Heart left ventricle (tissue), 16 donors: ENCODE measurements around the gene S1PR3. TPM values are rescaled to one million over a fixed set of nuclear protein-coding genes. Genes with fewer than 3 reads are reported as not detected.

Experiments
- ATAC-seq, 4 donors: fragments of 200-7000 bp; cut with Tn5 transposase; one replicate each; pipeline ENCODE4 v1.9.1; 2020 to 2022; ENCODE audit warnings: moderate library complexity in 4 of 4, mild to moderate bottlenecking in 3 of 4, moderate number of reproducible peaks in 1 of 4
- DNase-seq, 5 donors: peaks; one replicate each; pipeline ENCODE4 v3.0.0-alpha.2; 2020
- H3K27ac ChIP-seq, 12 donors: fragments of 200-600 bp; sonication (generic) in 4 of 12; one replicate each; pipeline versions ENCODE4 v1.5.0 to v1.8.0; 2016 to 2022; ENCODE audit warnings: mild to moderate bottlenecking in 2 of 12
- H3K27me3 ChIP-seq, 9 donors: fragments of 200-600 bp; sonication (generic) in 2 of 9; one replicate each; pipeline versions ENCODE4 v1.5.1 to v1.8.0; 2016 to 2022; ENCODE audit warnings: mild to moderate bottlenecking in 3 of 9
- H3K36me3 ChIP-seq, 9 donors: fragments of 200-600 bp; sonication (generic) in 2 of 9; one replicate each; pipeline versions ENCODE4 v1.5.0 to v1.8.0; 2018 to 2022; ENCODE audit warnings: mild to moderate bottlenecking in 2 of 9
- H3K4me1 ChIP-seq, 12 donors: fragments of 200-600 bp; sonication (generic) in 4 of 12; one replicate each; pipeline versions ENCODE4 v1.5.0 to v1.8.0; 2016 to 2022; ENCODE audit warnings: mild to moderate bottlenecking in 3 of 12
- H3K4me3 ChIP-seq, 12 donors: fragments of 200-600 bp; sonication (generic) in 4 of 12; one replicate each; pipeline versions ENCODE4 v1.5.0 to v1.8.0; 2017 to 2022; ENCODE audit warnings: mild to moderate bottlenecking in 9 of 12, moderate library complexity in 4 of 12
- H3K9me3 ChIP-seq, 12 donors: fragments of 200-600 bp; sonication (generic) in 4 of 12; one replicate each; pipeline versions ENCODE4 v1.5.0 to v1.8.0; 2016 to 2022; ENCODE audit warnings: mild to moderate bottlenecking in 1 of 12
- POLR2A ChIP-seq, 2 donors: fragments of 450-650 bp; IDR thresholded peaks; one replicate each; pipeline ENCODE4 v1.6.1; 2017; ENCODE audit warnings: antibody characterized with exemption in 2 of 2, mild to moderate bottlenecking in 2 of 2, moderate library complexity in 2 of 2
- WGBS, 4 donors: extraction: QIAGEN DNeasy Blood & Tissue Kit in 2 of 4; methylation state at CpG; one replicate each; pipeline versions ENCODE4 v1.1.5 to v1.1.7; 2013 to 2018; 5-methylcytosine and 5-hydroxymethylcytosine counted together
- intact Hi-C, 10 donors: fragments of 100-400 bp; cut with DNase I; formaldehyde crosslinking; loops; one replicate each; pipeline versions ENCODE4 v1.11.1 to v1.14.2; 2022
- polyA plus RNA-seq, 2 donors: library from polyadenylated mRNA; stranded (reverse); fragments of 200-250 nt; gene quantifications; one replicate each; pipeline ENCODE4 v1.2.3, GENCODE V29; 2013
- total RNA-seq, 9 donors: library from RNA; depleted of rRNA in 2 of 9; stranded (reverse); fragments of >200 nt in 2 of 9; fragmentation: NEBNext Ultra II Directional in 3 of 9; extraction: Animal tissue kit (Norgen Biotek cat#: 25700) in 3 of 9; gene quantifications; one replicate each; pipeline versions ENCODE4 v1.1.0 to v1.2.4, GENCODE V29; 2016 to 2023
- TF ChIP-seq, protein P1 (sequence below), 12 donors: fragments of 200-600 bp; sonication (generic) in 4 of 12; IDR thresholded peaks; one replicate each; pipeline versions ENCODE4 v1.5.0 to v1.8.0; 2018 to 2022; ENCODE audit warnings: antibody characterized with exemption in 12 of 12, mild to moderate bottlenecking in 5 of 12
- donor health status: ischemic (EF 13 %, LVEDD 7.1; RV severe dilation, severe dysfunction).
- donor health status: healthy with polysubstance abuse.
- donor health status: DM: no; HTN: yes; CAD: no.
- donor health status: DM: no; HTN: no; CAD: no.
- donor health status: ischemic (EF 25% LVEDD 6.9; RV normal size, moderate dysfunction).
- donor health status: ischemic (EF 25% LVEDD 5.7; RV mildly dilated, moderate dysfunction).
- donor health status: healthy.
- donor health status: DM: yes; HTN: yes; CAD: no.
- donor health status: ischemic (EF 35%, LVEDD 5.7; RV mildly dilated, moderate dysfunction).
- donor health status: nonischemic (EF 11% LVEDD 7.7; RV severe dilation, severe dysfunction).
- donor health status: DM: yes; HTN: yes; CAD: no.
- donor health status: PGD.
- donor health status: ischemic (EF 29% LVEDD 5.4; RV normal size, mild dysfunction).
- donor health status: nonischemic (EF 23%, LVEDD 6.1; RV moderate dilation, normal function).

Gene S1PR3
- total and polyA plus RNA-seq, 11 donors, result 7.4 to 50.3 (median 29.5) TPM

- no peak for TF ChIP-seq POLR2A (IDR thresholded peaks at IDR 0.05)
- TF ChIP-seq, protein P1, sequence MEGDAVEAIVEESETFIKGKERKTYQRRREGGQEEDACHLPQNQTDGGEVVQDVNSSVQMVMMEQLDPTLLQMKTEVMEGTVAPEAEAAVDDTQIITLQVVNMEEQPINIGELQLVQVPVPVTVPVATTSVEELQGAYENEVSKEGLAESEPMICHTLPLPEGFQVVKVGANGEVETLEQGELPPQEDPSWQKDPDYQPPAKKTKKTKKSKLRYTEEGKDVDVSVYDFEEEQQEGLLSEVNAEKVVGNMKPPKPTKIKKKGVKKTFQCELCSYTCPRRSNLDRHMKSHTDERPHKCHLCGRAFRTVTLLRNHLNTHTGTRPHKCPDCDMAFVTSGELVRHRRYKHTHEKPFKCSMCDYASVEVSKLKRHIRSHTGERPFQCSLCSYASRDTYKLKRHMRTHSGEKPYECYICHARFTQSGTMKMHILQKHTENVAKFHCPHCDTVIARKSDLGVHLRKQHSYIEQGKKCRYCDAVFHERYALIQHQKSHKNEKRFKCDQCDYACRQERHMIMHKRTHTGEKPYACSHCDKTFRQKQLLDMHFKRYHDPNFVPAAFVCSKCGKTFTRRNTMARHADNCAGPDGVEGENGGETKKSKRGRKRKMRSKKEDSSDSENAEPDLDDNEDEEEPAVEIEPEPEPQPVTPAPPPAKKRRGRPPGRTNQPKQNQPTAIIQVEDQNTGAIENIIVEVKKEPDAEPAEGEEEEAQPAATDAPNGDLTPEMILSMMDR (IDR thresholded peaks at IDR 0.05), result no peak
- Histone ChIP-seq H3K4me3 (peak overlapping the region in 9 of 12 donors; percentile 70 to 94 (median 73)), H3K27ac (peak overlapping the region in 3 of 12 donors; percentile 7 to 33 (median 13)), H3K27me3 (peaks cover 0 to 12% (median 5%) of the 10 kb centered on the region in 9 donors), H3K36me3 (peaks cover 0 to 12% (median 0%) of the 10 kb centered on the region in 9 donors), H3K9me3 (no peaks in the 10 kb centered on the region), H3K4me1 (peaks cover 0 to 57% (median 23%) of the 10 kb centered on the region in 12 donors)
- WGBS, 4 donors, result 83 to 92% (median 90%) methylated on average over 13 to 14 of the region's 14 CpGs
- DNase-seq, result no peak
- ATAC-seq, result no peak
- intact Hi-C loops, result loop anchor here in 8 of 10 donors (5.0 to 10.0 kb wide), 11 partner anchors 42 to 339 kb away; no protein-coding TSS in a partner anchor
Observed at GRCh38 chr9:88993871-88994460, 2.7 kb downstream of the S1PR3 start.

DNA sequence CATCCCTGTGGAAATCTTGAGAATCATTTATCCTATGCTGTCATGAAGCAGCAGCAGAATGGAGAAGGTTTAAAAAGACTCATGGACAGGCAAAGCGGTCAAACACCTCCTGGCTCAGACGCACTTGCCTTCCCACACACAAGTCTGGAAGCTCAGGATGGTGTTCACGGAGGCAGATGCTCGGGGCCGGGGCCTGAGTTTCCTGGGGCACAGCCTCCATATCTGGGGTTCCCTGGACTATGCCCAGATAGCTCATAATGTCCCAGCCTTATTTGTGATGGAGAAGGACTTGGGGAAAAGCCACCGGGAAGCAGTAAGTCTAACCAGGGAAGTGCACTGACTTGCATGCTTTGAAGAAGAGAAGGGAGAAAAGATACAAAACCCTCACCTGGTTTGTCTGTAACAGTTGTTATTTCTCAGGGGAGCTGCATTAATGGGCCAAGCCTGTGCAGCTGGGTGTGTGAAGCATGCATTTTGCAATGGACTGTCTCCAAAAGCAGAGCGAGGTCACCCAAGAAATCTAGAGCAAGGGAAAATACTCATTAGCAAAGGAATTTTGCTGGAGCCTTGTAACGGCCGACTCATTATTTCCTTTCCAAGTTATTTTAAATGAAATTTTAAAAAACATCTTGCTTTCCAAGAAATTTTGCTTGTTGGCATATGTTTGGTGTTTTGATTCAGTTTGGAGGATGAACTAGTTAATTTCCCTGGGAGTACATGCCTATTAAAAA, 3.4 kb downstream of the S1PR3 start:
- intact Hi-C loops, result loop anchor here in 9 of 10 donors (5.0 to 10.0 kb wide), 11 partner anchors 42 to 340 kb away; no protein-coding TSS in a partner anchor
- Histone ChIP-seq H3K27me3 (peaks cover 0 to 12% (median 5%) of the 10 kb centered on the region in 9 donors), H3K27ac (peak overlapping the region in 3 of 12 donors; percentile 7 to 33 (median 13)), H3K9me3 (no peaks in the 10 kb centered on the region), H3K36me3 (peaks cover 0 to 12% (median 0%) of the 10 kb centered on the region in 9 donors), H3K4me1 (peaks cover 0 to 62% (median 24%) of the 10 kb centered on the region in 12 donors), H3K4me3 (peak overlapping the region in 10 of 12 donors; percentile 13 to 94 (median 72))
- ATAC-seq, result no peak
- WGBS, 4 donors, result 65 to 73% (median 67%) methylated on average over 9 of the region's 9 CpGs
- DNase-seq, result no peak
- no peak for TF ChIP-seq POLR2A (IDR thresholded peaks at IDR 0.05)
- TF ChIP-seq, protein P1 (IDR thresholded peaks at IDR 0.05), result no peak

- Histone ChIP-seq H3K27me3 (peaks cover 0 to 12% (median 5%) of the 10 kb centered on the region in 9 donors), H3K9me3 (no peaks in the 10 kb centered on the region), H3K27ac (no peak overlapping the region), H3K4me3 (peak overlapping the region in 9 of 12 donors; percentile 13 to 94 (median 73)), H3K36me3 (peaks cover 0 to 12% (median 0%) of the 10 kb centered on the region in 9 donors), H3K4me1 (peaks cover 0 to 68% (median 27%) of the 10 kb centered on the region in 12 donors)
- ATAC-seq (no peak), DNase-seq (no peak)
- no peak for TF ChIP-seq POLR2A (IDR thresholded peaks at IDR 0.05)
- TF ChIP-seq, protein P1 (IDR thresholded peaks at IDR 0.05), result no peak
- 66 to 72% (median 70%) methylated on average over 6 of the region's 6 CpGs for WGBS, 4 donors
- intact Hi-C loops, result loop anchor here in 8 of 10 donors (5.0 to 10.0 kb wide), 7 partner anchors 120 to 340 kb away; no protein-coding TSS in a partner anchor
Observed at GRCh38 chr9:88995200-88995577, 3.9 kb downstream of the S1PR3 start.

DNA sequence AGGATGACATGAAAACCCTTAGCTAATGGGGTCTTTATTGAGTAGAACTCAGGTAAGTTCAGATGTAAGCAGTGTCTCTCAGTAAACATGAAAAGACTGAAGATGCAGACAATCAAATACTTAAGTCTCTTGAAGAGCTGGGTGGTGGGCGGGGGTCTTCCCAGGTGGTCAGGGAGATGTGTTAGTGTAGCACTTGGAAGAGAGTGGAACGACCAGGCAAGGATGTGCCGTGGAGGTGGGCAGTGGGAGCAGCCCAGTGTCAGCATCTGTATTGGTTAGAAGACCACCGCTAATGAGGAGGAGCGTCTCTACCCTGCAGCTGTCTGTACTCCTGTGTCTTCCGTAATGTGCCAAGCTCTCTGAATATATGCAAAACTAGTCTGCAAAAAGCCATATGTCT, 4.4 kb downstream of the S1PR3 start:
- Histone ChIP-seq H3K27me3 (peaks cover 0 to 12% (median 5%) of the 10 kb centered on the region in 9 donors), H3K4me3 (peak overlapping the region in 6 of 12 donors; percentile 11 to 86 (median 72)), H3K9me3 (no peaks in the 10 kb centered on the region), H3K36me3 (peaks cover 0 to 12% (median 0%) of the 10 kb centered on the region in 9 donors), H3K27ac (no peak overlapping the region), H3K4me1 (peaks cover 0 to 72% (median 31%) of the 10 kb centered on the region in 12 donors)
- ATAC-seq, result no peak
- TF ChIP-seq POLR2A (IDR thresholded peaks at IDR 0.05), result no peak
- TF ChIP-seq, protein P1 (IDR thresholded peaks at IDR 0.05), result no peak
- intact Hi-C loops, result loop anchor here in 8 of 10 donors (5.0 to 10.0 kb wide), 7 partner anchors 121 to 341 kb away; no protein-coding TSS in a partner anchor
- no peak for DNase-seq
- 92 to 97% (median 93%) methylated on average over 6 of the region's 6 CpGs for WGBS, 4 donors
